Measurements from ENCODE around the gene MOB3A.

DNA sequence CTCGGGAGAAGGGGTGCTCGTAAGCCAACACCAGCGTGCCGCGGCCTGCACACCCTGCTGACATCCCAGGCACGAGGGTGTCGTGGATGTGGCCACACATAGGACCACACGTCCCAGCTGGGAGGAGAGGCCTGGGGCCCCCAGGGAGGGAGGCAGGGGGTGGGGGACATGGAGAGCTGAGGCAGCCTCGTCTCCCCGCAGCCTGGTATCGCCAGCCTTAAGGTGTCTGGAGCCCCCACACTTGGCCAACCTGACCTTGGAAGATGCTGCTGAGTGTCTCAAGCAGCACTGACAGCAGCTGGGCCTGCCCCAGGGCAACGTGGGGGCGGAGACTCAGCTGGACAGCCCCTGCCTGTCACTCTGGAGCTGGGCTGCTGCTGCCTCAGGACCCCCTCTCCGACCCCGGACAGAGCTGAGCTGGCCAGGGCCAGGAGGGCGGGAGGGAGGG is 3.0 kb upstream of the MOB3A start:
- TF ChIP-seq TCF4 (CRISPR knock-in tag; IDR thresholded peaks at IDR 0.05; ENCODE audit: borderline replicate concordance), result no peak
- TF ChIP-seq ZNF565 (CRISPR knock-in tag; conservative IDR thresholded peaks at IDR 0.05; ENCODE audit: low read depth), result no peak
- TF ChIP-seq, protein P1, sequence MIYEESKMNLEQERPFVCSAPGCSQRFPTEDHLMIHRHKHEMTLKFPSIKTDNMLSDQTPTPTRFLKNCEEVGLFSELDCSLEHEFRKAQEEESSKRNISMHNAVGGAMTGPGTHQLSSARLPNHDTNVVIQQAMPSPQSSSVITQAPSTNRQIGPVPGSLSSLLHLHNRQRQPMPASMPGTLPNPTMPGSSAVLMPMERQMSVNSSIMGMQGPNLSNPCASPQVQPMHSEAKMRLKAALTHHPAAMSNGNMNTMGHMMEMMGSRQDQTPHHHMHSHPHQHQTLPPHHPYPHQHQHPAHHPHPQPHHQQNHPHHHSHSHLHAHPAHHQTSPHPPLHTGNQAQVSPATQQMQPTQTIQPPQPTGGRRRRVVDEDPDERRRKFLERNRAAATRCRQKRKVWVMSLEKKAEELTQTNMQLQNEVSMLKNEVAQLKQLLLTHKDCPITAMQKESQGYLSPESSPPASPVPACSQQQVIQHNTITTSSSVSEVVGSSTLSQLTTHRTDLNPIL (CRISPR knock-in tag; IDR thresholded peaks at IDR 0.05; ENCODE audit: low read depth), result no peak
- TF ChIP-seq PPARA (CRISPR knock-in tag; IDR thresholded peaks at IDR 0.05; ENCODE audit: borderline replicate concordance), result no peak
- no peak for TF ChIP-seq ARNTL (CRISPR knock-in tag; IDR thresholded peaks at IDR 0.05; ENCODE audit: borderline replicate concordance, low read depth)
- no peak for TF ChIP-seq RARB (CRISPR knock-in tag; IDR thresholded peaks at IDR 0.05)
- TF ChIP-seq SNAI2 (CRISPR knock-in tag; IDR thresholded peaks at IDR 0.05), result no peak
- no peak for TF ChIP-seq ZC3H10 (CRISPR knock-in tag; IDR thresholded peaks at IDR 0.05)
- TF ChIP-seq ZNF8 (CRISPR knock-in tag; IDR thresholded peaks at IDR 0.05), result no peak
- TF ChIP-seq ZFP3 (CRISPR knock-in tag; IDR thresholded peaks at IDR 0.05), result no peak
- TF ChIP-seq, protein P2, sequence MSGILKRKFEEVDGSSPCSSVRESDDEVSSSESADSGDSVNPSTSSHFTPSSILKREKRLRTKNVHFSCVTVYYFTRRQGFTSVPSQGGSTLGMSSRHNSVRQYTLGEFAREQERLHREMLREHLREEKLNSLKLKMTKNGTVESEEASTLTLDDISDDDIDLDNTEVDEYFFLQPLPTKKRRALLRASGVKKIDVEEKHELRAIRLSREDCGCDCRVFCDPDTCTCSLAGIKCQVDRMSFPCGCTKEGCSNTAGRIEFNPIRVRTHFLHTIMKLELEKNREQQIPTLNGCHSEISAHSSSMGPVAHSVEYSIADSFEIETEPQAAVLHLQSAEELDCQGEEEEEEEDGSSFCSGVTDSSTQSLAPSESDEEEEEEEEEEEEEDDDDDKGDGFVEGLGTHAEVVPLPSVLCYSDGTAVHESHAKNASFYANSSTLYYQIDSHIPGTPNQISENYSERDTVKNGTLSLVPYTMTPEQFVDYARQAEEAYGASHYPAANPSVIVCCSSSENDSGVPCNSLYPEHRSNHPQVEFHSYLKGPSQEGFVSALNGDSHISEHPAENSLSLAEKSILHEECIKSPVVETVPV (CRISPR knock-in tag; IDR thresholded peaks at IDR 0.05), result no peak
- TF ChIP-seq, protein P3, sequence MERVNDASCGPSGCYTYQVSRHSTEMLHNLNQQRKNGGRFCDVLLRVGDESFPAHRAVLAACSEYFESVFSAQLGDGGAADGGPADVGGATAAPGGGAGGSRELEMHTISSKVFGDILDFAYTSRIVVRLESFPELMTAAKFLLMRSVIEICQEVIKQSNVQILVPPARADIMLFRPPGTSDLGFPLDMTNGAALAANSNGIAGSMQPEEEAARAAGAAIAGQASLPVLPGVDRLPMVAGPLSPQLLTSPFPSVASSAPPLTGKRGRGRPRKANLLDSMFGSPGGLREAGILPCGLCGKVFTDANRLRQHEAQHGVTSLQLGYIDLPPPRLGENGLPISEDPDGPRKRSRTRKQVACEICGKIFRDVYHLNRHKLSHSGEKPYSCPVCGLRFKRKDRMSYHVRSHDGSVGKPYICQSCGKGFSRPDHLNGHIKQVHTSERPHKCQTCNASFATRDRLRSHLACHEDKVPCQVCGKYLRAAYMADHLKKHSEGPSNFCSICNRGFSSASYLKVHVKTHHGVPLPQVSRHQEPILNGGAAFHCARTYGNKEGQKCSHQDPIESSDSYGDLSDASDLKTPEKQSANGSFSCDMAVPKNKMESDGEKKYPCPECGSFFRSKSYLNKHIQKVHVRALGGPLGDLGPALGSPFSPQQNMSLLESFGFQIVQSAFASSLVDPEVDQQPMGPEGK (CRISPR knock-in tag; IDR thresholded peaks at IDR 0.05; ENCODE audit: borderline replicate concordance), result no peak

Data from SK-N-SH treated with all-trans-retinoic acid at 6 μM for 48 hours (cell line).